Mesodermal cell (in vitro differentiated cells): Measurements from ENCODE around the gene ICA1.

Source experiments
- H3K27ac ChIP-seq: 2 replicates; pipeline ENCODE4 v1.7.0; 2013; ENCODE audit warnings: mild to moderate bottlenecking, low read depth, low read length, moderate library complexity; ENCODE audit not compliant: severe bottlenecking
- H3K36me3 ChIP-seq: 2 replicates; pipeline ENCODE4 v1.7.1; 2013; ENCODE audit warnings: mild to moderate bottlenecking, low read length, moderate library complexity; ENCODE audit not compliant: control insufficient read depth, insufficient read depth
- H3K4me1 ChIP-seq: one replicate; pipeline ENCODE4 v1.7.1; 2013; ENCODE audit warnings: mild to moderate bottlenecking, low read length; ENCODE audit not compliant: insufficient read depth, control insufficient read depth, poor library complexity, severe bottlenecking
- H3K4me3 ChIP-seq: 2 replicates; pipeline ENCODE4 v1.7.0; 2013; ENCODE audit warnings: low read length, control low read depth, mild to moderate bottlenecking; ENCODE audit not compliant: insufficient read depth, poor library complexity, severe bottlenecking; ENCODE audit errors: extremely low read depth
- H3K9me3 ChIP-seq: 2 replicates; pipeline ENCODE4 v1.7.1; 2013; ENCODE audit warnings: mild to moderate bottlenecking, low read length, moderate library complexity; ENCODE audit not compliant: control insufficient read depth
- WGBS, 2 experiments: methylation state at CpG; one replicate each; pipeline ENCODE4 v1.1.5; 2013; ENCODE audit warnings: missing lambda C conversion rate in 2 of 2; ENCODE audit not compliant: insufficient coverage in 2 of 2; 5-methylcytosine and 5-hydroxymethylcytosine counted together

The ICA1 gene

GRCh38 chr7:8131694-8132605 lies 130.0 kb downstream of the ICA1 start:
- 89 to 96% methylated on average over 2 to 3 of the region's 5 CpGs for WGBS, 2 experiments
- H3K4me1 ChIP-seq = peaks cover 5% of the 10 kb centered on the region
- H3K4me3 ChIP-seq = no peak overlapping the region
- no peaks in the 10 kb centered on the region for H3K36me3 ChIP-seq
- no peak overlapping the region for H3K27ac ChIP-seq
- no peaks in the 10 kb centered on the region for H3K9me3 ChIP-seq

- H3K36me3 ChIP-seq = no peaks in the 10 kb centered on the region
- no peak overlapping the region for H3K27ac ChIP-seq
- H3K4me3 ChIP-seq = no peak overlapping the region
- H3K9me3 ChIP-seq = no peaks in the 10 kb centered on the region
- H3K4me1 ChIP-seq = peaks cover 5% of the 10 kb centered on the region
- WGBS, 2 experiments = 100% methylated on average over 1 of the region's 1 CpG; no CpG with 5 or more reads in 1 of the 2 experiments
These were observed 131.3 kb downstream of the ICA1 start for GRCh38 chr7:8130663-8131062.

- Histone ChIP-seq H3K36me3 (no peaks in the 10 kb centered on the region), H3K4me1 (peaks cover 3% of the 10 kb centered on the region), H3K27ac (no peak overlapping the region), H3K9me3 (no peaks in the 10 kb centered on the region), H3K4me3 (no peak overlapping the region)
- no CpG with 5 or more reads among the region's 1 CpG for WGBS, 2 experiments
These were observed 132.7 kb downstream of the ICA1 start for GRCh38 chr7:8129318-8129659.

GRCh38 chr7:8128449-8129317 lies 133.3 kb downstream of the ICA1 start:
- WGBS, 2 experiments = 87 to 98% methylated on average over 7 to 10 of the region's 12 CpGs
- Histone ChIP-seq H3K9me3 (no peaks in the 10 kb centered on the region), H3K4me1 (no peaks in the 10 kb centered on the region), H3K27ac (no peak overlapping the region), H3K4me3 (no peak overlapping the region), H3K36me3 (no peaks in the 10 kb centered on the region)

GRCh38 chr7:8126601-8127167 lies 135.3 kb downstream of the ICA1 start:
- 78 to 100% methylated on average over 1 of the region's 2 CpGs for WGBS, 2 experiments
- Histone ChIP-seq H3K27ac (no peak overlapping the region), H3K4me1 (no peaks in the 10 kb centered on the region)

GRCh38 chr7:8125680-8126444 lies 136.1 kb downstream of the ICA1 start:
- no peak overlapping the region for H3K27ac ChIP-seq
- H3K9me3 ChIP-seq = no peaks in the 10 kb centered on the region
- WGBS, 2 experiments = 78 to 88% methylated on average over 4 to 6 of the region's 8 CpGs
- H3K4me3 ChIP-seq = no peak overlapping the region
- H3K36me3 ChIP-seq = no peaks in the 10 kb centered on the region
- no peaks in the 10 kb centered on the region for H3K4me1 ChIP-seq

More at GRCh38 chr7:8126601-8127167, 135.3 kb downstream of the ICA1 start:
- no peaks in the 10 kb centered on the region for H3K36me3 ChIP-seq
- H3K4me3 ChIP-seq = no peak overlapping the region
- no peaks in the 10 kb centered on the region for H3K9me3 ChIP-seq

- H3K4me3 ChIP-seq = no peak overlapping the region
- H3K36me3 ChIP-seq = no peaks in the 10 kb centered on the region
- H3K9me3 ChIP-seq = no peaks in the 10 kb centered on the region
- H3K27ac ChIP-seq = no peak overlapping the region
- H3K4me1 ChIP-seq = no peaks in the 10 kb centered on the region
- WGBS, 2 experiments = 94 to 96% methylated on average over 2 to 3 of the region's 3 CpGs
These were observed 140.7 kb downstream of the ICA1 start for GRCh38 chr7:8121243-8121642.

- no peak overlapping the region for H3K27ac ChIP-seq
- no peaks in the 10 kb centered on the region for H3K9me3 ChIP-seq
- H3K4me1 ChIP-seq = no peaks in the 10 kb centered on the region
- H3K36me3 ChIP-seq = no peaks in the 10 kb centered on the region
- 90 to 97% methylated on average over 5 to 7 of the region's 12 CpGs for WGBS, 2 experiments
- no peak overlapping the region for H3K4me3 ChIP-seq
These were observed 141.4 kb downstream of the ICA1 start for GRCh38 chr7:8120390-8121058.

GRCh38 chr7:8119262-8119661 lies 142.7 kb downstream of the ICA1 start:
- 88 to 90% methylated on average over 2 to 4 of the region's 8 CpGs for WGBS, 2 experiments
- H3K4me1 ChIP-seq = no peaks in the 10 kb centered on the region
- no peak overlapping the region for H3K27ac ChIP-seq
- H3K9me3 ChIP-seq = no peaks in the 10 kb centered on the region
- H3K4me3 ChIP-seq = no peak overlapping the region
- H3K36me3 ChIP-seq = no peaks in the 10 kb centered on the region

- H3K36me3 ChIP-seq = no peaks in the 10 kb centered on the region
- no peak overlapping the region for H3K4me3 ChIP-seq
- no peaks in the 10 kb centered on the region for H3K4me1 ChIP-seq
- H3K27ac ChIP-seq = no peak overlapping the region
- no peaks in the 10 kb centered on the region for H3K9me3 ChIP-seq
- 69 to 83% methylated on average over 2 of the region's 2 CpGs for WGBS, 2 experiments
These were observed 144.8 kb downstream of the ICA1 start for GRCh38 chr7:8117195-8117594.
